Activated CD4-positive, alpha-beta T cell treated with anti-CD3 and anti-CD28 coated beads for 4 hours (primary cell): Measurements from ENCODE around the gene AGPAT4.
"Not testable (repeated sequence)": the region's sequence is repeated elsewhere in the genome, so short reads cannot be mapped to it uniquely, and the experiment has no call there.

ENCODE experiments used
- DNase-seq, 2 donors: peaks; one replicate each; pipeline ENCODE4 v3.0.0-alpha.2; 2020

Gene AGPAT4

DNA sequence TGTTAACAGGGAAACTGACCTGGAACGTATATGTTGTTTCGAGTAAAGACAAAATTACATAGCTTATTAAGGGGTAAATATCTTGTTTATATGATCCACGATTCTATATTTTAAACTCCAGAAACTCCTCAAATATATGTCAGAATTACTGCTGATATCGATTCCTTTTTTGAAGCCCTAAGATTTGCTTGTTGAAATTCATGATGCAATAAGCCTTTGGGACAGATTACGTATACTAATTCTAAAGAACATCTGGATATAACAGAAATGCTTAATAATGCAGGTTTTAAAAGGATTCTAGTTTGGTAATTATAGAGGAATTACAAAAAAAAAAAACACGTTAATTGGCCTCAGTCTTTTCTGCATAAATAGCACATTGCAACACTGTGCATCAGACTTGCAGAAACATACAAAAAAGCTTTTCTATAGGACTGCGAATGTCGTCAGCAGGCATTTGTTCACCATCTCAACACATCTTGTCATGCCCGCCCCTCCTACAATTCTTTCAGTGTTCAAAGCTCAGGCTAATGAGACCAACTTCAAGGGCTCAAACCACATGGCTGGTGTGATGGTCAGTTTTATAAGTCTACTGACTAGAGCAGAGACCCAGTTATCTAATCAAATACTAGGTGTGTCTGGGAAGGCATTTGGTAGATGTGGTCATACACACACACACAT is 74.9 kb downstream of the AGPAT4 start:
- no peak for DNase-seq

DNA sequence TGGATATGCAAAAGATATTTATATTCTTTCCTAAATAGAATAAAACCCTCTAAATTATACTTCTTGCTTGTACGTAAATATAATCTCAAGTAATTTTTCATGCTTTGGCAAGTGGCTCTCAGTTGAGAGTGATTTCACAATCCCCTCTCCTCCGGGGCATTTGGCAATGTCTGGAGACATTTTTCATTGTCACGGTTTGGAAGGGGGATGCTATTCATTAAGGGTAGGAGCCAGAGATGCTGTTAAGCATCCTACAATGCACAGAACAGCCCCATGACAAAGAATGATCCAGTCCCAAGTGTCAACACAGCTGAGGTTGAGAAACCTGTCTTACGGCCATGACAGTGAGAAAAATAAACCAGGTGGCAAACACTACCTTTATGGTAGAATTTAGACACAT is 75.7 kb downstream of the AGPAT4 start:
- no peak for DNase-seq

DNA sequence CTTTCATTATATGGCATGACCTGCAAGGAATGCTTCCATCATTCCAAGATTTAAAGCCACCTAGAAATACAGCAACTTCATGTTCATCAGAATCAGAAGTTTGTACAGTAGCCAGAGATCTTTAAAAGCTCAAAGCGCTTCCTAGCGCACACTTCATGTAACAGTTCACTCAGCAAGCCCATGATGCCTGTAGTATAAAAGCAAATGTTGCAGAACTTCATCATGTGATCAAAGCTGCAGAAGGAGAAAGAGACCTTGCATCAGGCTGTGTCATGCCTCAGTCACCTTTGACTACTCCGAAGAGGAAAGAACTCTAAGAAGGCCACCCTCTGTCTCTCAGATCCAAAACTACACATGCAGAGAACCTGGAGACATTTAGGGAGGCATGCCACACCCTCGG is 78.5 kb downstream of the AGPAT4 start:
- DNase-seq, result no peak

GRCh38 chr6:161194374-161194773 is 79.5 kb downstream of the AGPAT4 start:
- no peak for DNase-seq

GRCh38 chr6:161192636-161193411 is 81.0 kb downstream of the AGPAT4 start:
- no peak for DNase-seq

GRCh38 chr6:161191671-161192070 is 82.2 kb downstream of the AGPAT4 start:
- DNase-seq, result no peak

DNA sequence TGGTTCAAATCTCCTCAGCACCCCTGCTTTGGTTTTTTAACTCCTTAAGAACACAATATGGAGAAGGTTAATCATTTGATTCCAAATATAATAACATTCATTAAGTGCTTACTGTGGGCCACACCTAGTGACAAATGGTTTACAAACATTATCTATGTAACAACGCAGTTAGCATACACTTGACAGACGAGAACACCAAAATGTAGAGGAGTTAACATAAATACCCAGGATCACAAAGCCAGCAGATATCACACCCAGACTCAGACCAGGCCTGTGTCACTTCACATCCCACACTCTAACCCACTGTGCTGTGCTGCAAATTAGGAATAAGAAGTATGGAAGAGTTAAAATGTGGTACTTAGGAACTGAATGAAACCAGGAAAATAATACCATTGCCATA is 82.9 kb downstream of the AGPAT4 start:
- DNase-seq, result no peak

DNA sequence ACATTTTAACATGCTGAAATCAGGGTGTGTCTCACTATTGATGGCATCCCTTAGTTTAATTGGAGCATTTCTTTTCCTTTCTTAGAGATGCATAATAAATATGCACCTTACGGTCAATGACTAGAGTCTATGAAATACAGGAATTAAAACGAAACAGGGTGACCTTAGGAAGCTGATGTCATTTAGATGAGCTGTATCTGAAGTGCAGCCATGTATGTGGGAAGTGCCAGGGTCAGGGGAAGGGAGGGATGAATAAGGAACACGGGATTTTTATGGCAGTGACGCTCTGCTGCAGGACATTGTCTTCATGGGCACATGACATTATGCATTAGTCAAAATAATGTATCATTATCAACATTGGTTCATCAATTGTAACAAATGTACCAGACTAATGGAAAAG is 84.0 kb downstream of the AGPAT4 start:
- DNase-seq, result no peak

DNA sequence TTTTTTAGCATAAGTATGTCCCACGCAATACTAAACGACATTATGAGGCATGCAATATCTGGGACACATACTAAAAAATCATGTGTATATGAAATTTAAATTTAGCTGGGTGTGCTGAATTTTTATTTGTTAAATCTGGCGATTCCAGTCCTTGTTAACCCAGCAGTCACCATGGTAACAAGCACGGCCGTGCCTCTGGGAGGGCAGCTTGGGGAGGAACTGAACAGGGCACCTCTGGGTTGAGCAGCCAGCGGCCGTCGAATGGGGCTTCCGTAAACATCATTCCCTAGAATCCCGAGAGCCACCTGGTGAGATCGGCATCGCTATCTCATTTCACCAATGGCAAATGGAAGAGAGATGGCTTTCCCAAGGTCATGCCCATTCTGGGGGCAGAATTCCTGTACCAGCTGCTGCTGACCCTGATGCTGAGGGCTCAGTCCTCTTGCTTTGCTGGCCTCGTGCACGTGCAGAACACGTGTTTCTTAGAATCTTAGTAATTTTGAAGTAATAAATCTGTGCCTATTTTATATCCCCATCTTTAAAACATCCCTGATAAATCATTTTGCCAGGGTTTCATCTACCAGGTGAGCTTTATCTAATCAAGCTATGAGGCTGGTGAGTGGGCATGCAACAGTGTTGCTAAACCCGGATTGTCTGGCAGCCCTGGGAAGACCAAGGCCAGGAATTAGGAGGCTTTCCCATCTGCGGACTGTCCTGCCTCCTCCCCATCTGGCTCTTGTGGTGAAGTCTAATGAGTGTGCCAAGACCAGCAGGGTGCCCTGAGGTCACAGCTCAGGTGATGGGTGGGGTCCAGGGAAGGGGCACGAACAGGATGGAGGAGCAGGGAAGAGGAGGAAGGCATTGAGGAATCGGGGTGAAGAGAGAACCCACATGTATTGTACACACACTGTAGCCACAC is 85.1 kb downstream of the AGPAT4 start:
- DNase-seq, result no peak

DNA sequence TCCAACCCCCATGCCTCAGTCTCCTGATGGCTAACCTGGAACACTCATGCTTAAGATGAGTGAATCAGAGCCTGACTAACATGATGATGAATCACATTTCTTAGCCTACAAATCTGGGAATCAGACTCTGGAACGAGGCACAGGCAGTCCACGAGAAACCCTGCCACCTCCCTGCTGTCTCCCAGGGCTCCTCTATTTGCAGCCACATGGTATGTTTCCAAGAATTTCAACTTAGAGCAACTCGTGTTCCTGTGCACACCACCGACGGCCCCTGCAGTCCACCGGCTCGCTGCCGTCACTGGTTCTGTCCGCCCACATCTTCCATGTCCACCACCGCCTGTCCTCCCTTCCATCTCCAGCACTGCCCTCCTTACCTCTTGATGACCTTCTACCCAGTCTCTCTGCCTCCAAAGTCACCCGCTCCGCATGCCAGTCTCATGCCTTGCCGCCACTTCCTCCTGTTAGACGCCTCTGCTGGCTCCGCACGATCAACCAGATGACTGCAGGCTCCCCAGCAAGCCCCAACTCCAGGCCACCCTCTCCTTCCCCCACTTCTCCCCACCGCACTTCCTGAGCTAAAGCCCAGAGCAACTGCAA is 87.6 kb downstream of the AGPAT4 start:
- DNase-seq, result no peak

GRCh38 chr6:161181121-161181520 is 92.7 kb downstream of the AGPAT4 start:
- DNase-seq, result no peak

DNA sequence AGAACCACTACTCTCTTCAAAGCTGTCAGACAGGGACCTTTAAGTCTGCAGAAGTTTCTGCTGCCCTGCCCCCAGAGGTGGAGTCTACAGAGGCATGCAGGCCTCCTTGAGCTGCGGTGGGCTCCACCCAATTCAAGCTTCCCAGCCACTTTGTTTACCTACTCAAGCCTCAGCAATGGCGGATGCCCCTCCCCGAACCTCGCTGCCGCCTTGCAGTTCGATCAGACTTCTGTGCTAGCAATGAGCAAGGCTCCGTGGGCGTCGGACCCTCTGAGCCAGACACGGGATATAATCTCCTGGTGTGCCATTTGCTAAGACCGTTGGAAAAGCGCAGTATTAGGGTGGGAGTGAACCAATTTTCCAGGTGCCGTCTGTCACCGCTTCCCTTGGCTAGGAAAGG is 95.7 kb downstream of the AGPAT4 start:
- not testable (repeated sequence) for DNase-seq

- DNase-seq, result not testable (repeated sequence)
These were observed 97.4 kb downstream of the AGPAT4 start for GRCh38 chr6:161176428-161176827.

GRCh38 chr6:161172769-161173168 is 101.1 kb downstream of the AGPAT4 start:
- not testable (repeated sequence) for DNase-seq

GRCh38 chr6:161171207-161171606 is 102.7 kb downstream of the AGPAT4 start:
- no peak for DNase-seq

DNA sequence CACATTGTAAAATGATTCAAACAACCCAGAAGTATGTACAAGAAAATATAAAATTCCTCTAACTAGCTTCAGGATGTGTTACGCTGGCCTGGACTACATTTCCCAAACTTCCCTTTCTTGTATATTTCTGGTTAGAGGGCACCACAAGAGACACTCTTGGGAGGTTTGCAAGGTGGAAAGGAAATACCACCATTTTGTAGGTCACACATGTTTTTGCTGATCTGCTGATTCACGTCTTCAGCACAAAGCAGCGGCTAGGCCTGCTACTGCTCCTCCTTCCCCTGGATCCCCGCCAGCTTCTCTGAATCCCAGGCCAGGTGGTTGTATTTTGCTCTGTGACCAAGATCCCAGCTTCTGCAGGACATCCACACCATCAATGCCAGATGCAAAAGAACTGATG is 104.2 kb downstream of the AGPAT4 start:
- DNase-seq, result no peak

DNA sequence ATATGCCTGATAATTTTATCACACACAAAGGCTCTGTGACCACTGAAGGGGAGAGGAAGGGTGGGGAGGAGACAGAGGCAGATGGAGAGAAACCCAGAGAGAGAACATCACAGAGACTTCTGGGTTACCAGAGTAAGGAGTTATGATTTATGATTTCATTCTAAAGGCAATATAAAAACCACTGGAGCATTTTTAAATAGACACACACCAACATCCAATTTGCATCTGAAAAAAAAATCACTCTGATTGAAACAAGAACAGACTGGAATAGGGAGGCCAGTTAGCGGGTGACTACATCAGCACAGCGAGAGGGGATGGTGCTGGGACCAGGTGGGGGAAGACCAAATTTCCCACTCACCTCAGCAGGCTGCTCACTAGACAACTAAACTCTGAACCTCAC is 104.8 kb downstream of the AGPAT4 start:
- no peak for DNase-seq

DNA sequence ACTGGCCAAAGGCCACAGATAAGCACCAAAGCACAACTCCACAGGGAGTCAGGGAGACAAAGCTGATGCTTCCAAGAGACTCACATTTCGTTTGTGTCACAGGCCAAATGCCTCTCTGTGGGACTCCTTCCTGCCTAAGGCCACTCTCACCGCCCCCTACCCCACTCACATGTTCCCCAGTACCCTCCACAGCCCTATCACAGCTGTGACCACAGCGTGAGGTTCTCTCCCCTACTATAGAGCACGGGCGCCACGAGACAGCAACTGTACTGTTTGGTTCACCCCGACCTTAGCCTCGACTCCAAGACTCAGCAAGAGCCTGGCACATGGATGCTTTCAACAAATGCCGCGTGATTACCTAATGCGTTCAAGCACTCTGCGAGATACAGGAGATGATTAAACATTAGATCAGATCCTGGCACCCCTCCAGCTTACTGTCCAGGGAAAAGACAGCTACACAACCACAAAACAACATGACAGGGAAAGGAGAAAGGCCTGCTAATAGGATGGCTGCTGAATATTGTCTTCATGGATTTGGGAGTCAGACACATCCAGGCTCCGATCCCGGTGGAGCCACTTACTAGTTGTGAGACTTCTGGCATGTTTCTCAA is 105.5 kb downstream of the AGPAT4 start:
- DNase-seq, result no peak

DNA sequence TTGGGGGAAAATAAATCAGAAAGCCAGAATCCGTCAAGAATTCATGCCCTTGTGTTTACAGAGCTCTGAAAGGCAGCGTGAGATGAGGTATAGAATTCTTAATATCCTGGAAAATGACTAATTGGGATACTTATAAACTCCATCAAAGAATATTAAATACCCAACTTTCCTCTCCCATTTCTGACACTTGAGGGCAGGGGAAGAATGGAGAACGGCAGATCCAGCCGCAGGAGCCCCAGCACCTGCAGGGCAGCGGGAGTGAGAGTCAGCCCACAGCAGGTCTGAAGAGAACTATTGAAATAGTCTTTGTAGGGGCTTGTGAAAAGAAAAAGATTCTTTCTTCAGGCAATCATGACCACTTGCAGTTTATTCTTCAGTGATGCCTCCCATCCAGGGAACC is 107.2 kb downstream of the AGPAT4 start:
- no peak for DNase-seq

GRCh38 chr6:161166176-161166575 is 107.7 kb downstream of the AGPAT4 start:
- no peak for DNase-seq

- DNase-seq, result no peak
These were observed 109.7 kb downstream of the AGPAT4 start for GRCh38 chr6:161164182-161164625.

DNA sequence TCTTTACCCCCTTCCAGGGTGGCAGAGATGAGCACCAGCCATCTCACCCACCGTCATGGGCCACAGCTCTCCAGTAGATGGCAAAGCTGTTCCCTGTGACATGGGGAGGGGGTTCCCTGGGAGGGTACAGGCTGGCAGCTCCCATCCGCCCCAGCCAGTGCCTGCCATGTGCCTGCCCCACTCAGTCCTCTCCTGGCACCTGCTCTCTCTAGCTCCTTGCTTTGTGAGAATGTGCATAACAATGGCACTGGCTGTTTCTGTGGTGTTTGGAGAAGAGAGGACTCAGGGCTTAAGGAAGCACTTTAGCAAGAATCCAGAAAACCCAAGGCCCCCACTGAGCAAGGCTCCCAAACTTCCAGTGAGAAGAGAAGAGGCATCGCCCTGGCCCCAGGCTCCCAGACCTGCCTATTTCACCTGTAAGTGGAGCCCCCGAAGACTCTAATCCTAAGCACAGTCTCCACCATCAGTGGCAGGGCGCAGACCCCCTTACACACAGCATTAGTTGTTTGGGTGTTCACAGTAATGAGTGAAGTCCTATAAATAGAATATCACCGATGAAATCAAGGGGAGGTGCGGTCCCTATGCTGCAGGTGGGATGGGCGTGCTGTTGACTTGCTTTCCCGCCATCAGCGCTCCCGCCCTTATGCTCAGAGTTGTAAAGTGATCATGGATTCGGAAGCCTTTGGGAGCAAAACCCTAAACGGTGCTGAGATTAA is 110.2 kb downstream of the AGPAT4 start:
- no peak for DNase-seq
